Tongue (tissue), 2 donors: ENCODE data around the gene ZBTB7C. TPM values are rescaled to one million over a fixed set of nuclear protein-coding genes. Genes with fewer than 3 reads are reported as not detected.
"Not testable (repeated sequence)": the region's sequence is repeated elsewhere in the genome, so short reads cannot be mapped to it uniquely, and the experiment has no call there.

Experiments used
- DNase-seq: peaks from one replicate; pipeline ENCODE4 v3.0.0-alpha.2; 2015
- total RNA-seq: library from RNA; depleted of rRNA; stranded (reverse); fragments of >200 nt; gene quantifications from one replicate; pipeline ENCODE4 v1.2.3, GENCODE V29; 2014

ZBTB7C gene
- total RNA-seq, 1 donor from 2014 or later, result 17.8 TPM

DNA sequence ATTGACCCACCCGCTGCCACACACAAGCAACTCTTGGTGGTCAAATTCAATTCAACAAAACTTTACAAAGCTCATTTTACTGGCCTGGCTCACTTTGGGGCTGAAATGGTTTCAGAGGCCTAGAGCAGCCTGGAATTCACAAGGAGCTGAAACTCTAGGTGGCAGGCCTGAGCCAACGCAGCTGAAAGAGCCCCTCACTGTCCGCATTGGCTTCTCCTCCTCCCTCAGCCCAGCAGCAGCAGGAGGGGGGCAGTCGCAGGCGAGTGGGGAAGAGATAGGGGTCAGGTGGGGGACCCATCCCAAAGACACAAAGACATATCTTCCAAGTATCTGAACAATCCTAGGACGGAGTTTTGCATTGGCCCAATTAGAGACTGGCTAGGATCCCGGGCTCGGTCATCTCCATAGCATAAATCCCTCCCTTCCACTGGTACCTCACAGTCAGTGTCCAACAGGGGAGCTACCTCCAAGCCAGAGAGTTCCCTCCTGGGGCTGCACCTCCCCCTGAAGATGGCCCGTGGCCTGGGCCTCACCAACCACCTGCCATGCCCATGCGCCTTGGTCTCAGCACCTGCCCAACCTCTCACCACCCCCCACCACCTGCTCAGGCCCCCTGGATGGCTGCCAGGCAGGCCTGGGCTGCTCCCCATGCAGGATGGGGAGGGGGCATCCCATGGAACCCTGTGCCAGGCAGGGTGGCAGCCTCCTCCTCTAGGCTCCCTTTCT lies 113.4 kb downstream of the ZBTB7C start:
- peak; percentile 65 for DNase-seq

GRCh38 chr18:48294899-48295585 lies 114.1 kb downstream of the ZBTB7C start:
- no peak for DNase-seq

- peak; percentile 96 for DNase-seq
Measured at GRCh38 chr18:48293954-48294898, 115.0 kb downstream of the ZBTB7C start.

GRCh38 chr18:48292782-48293424 lies 116.3 kb downstream of the ZBTB7C start:
- no peak for DNase-seq

GRCh38 chr18:48292229-48292628 lies 117.0 kb downstream of the ZBTB7C start:
- no peak for DNase-seq

DNA sequence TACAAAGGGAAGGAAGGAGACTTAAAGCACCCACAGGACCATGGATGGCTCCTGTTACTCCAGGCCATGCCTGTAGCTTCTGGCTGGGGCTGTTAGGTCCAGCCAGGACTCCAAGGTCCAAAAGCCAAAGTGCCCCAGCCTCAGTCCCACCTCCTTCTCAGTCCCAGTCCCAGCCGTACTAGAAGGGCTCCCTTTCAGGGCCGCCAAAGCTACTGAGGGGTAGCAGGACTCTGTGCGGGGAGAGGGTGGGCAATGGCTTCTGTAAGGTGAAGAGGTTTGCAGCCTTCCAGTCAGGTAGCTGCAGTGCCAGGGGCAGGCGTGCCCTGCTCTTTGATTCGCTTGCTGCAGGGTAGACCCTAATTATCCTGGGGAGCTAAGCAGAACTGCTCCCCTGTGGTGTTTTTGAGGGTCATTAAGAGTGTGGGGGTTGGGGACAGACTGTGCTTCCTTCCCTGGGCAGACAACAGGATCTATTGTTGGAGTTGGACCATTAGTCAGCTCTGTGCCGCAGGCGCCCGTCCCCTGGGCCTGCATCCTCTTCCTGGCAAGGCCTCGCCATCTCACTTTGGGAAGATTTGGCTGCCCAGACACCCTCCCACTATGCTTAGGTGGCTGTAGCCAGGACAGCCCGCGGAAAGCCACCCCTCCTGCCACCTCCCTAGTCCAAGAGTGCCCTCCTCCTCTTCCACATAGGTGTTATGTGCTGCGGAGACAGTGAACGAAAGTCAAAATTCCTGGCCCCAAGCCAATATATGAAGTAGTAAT lies 118.8 kb downstream of the ZBTB7C start:
- no peak for DNase-seq

DNA sequence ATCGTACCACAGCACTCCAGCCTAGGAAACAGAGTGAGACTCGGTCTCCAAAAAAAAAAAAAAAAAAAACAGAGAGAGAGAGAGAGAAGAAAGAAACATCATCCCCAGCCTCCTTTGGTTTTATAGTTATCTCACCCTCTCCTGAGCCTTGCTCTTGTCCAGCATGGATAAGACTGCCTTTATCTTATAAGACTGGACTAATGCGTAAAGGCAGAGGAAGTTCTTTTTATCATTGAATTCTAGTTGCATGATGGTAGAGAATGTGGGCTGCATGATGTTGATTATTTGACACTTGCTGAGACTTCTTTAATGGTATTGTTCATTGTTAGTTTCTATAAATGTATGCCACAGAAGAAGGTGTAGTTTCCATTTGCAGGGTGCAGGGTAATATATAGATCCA lies 124.4 kb downstream of the ZBTB7C start:
- no peak for DNase-seq

DNA sequence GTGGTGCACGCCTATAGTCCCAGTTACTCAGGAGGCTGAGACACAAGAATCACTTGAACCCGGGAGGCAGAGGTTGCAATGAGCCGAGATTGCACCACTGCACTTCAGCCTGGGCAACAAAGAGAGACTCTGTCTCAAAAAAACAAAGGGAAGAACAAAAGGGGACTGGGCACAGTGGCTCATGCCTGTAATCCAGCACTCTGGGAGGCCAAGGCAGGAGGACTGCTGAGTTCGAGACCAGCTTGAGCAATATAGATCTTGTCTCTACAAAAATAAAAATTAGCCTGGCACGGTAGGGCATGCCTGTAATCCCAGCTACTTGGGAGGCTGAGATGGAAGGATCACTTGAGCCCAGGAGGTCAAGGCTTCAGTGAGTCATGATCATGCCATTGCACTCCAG lies 125.2 kb downstream of the ZBTB7C start:
- DNase-seq, result not testable (repeated sequence)

DNA sequence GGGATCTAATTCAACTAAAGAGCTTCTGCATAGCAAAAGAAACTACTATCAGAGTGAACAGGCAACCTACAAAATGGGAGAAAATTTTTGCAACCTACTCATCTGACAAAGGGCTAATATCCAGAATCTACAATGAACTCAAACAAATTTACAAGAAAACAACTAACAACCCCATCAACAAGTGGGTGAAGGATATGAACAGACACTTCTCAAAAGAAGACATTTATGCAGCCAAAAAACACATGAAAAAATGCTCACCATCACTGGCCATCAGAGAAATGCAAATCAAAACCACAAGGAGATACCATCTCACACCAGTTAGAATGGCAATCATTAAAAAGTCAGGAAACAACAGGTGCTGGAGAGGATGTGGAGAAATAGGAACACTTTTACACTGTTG lies 127.7 kb downstream of the ZBTB7C start:
- DNase-seq, result not testable (repeated sequence)

GRCh38 chr18:48279312-48279711 lies 129.9 kb downstream of the ZBTB7C start:
- DNase-seq, result no peak

DNA sequence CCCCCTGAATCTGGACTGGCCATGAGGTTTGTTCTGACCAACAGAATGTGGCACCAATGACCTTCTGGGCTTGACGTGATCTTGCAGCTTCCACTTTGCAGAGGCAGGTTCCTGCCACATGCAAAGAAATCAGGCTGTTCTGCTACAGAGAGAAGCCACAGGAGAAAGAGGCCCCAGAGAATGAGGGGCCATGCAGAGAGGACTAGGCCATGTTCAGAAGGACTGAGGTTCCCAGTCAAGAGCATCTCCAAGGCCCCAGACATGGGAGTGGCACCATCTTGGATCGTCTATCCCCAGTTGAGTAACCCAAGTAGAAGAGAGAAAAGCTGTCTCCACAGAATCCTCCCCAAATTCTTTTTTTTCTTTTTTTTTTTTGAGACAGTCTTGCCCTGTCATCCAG lies 131.1 kb downstream of the ZBTB7C start:
- DNase-seq, result no peak

- no peak for DNase-seq
Measured at GRCh38 chr18:48274301-48274700, 134.9 kb downstream of the ZBTB7C start.

GRCh38 chr18:48270929-48271328 lies 138.3 kb downstream of the ZBTB7C start:
- no peak for DNase-seq

- DNase-seq, result no peak
Measured at GRCh38 chr18:48265328-48265727, 143.9 kb downstream of the ZBTB7C start.

DNA sequence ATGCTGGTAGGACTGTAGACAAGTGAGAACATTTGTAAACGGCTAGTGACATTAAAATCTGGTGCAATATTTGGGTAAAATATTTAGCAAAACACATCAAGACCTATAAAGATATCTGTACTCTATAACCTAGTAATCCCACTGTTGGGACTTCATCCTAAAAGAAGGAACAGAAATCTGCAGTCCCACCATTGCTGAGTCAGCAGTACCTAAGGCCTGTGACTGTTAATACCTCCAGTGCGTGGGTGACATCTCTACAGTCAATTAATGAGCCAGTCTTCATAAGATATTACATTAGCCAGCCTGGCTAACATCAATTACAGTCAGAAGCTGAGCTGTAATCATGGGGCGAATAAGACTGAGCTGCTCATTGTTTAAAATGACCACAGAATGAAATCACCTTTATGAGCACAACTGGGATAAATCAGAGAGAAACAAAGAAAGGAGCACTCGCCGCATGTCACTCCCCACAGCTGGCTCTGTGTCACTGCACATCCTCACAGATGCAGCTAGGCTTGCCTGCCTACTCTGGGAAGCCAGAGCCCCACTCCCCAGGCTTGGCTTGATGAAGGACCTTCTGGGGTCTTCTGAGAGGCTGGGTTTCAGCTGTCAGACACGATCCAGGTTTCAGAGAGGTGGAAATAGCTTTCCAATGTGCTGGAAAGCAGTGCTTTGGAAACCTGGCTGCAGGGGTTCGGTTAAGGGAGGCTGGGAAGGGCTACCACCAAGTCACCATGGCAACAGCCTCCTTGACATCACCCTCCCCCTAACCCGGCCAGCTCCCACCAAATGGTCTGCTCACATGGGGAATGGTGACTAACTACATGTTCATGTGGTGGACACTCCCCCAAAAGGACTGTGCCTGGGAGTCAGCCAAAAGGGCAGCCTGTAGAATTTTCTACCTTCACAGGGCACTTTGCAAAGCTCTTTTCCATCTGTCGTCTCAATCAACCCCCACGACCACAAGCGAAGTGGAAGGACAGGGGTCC lies 145.0 kb downstream of the ZBTB7C start:
- peak; percentile 20 for DNase-seq

GRCh38 chr18:48263192-48263853 lies 145.9 kb downstream of the ZBTB7C start:
- no peak for DNase-seq

- DNase-seq, result no peak
Measured at GRCh38 chr18:48260237-48260636, 148.9 kb downstream of the ZBTB7C start.

DNA sequence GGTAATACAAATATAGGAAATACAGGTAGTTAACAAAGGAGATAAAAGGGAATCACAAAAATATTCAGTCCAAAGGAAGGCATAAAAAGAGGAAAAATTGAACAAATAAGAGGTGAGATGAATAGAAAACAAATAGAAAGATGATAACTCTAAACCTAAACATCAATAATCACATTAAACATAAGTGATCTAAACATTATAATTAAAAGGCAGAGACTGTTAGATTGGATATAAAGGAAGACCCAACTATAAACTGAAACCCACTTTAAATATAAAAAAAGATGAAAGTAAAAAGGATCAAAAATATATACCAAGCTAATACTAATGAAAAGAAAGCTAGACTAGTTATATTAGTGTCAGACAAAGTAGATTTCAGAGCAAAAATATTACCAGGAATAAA lies 152.3 kb downstream of the ZBTB7C start:
- no peak for DNase-seq

DNA sequence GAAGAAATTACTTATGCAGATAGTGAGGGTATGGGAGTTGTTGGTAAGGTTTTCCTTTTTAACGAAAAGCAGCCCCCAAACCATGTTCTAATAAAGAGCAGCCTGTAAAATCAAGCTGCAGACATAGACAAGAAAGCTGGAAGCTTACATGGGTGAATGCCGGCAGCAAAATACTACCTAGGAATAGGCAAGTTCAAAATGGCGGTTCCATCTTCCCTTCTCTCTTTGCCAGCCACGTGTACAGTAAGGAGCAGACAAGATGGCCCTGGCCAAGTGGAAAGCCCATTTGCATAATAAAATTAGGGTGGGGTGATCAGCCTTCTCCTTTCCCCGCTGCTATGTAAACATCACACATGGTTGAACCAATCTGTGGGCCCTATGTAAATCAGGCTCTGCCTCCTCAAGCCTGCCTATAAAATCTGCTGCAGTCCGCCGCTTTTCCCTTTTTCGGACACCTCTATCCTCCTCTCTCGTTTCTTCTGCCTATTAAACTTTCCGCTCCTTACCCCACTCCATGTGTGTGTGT lies 155.0 kb downstream of the ZBTB7C start:
- no peak for DNase-seq
